HepG2 (cell line): ENCODE results near the gene DEFB129. TPM values are rescaled to one million over a fixed set of nuclear protein-coding genes. Genes with fewer than 3 reads are reported as not detected.

ENCODE experiments used
- ATAC-seq: fragments of 200-7000 bp; cut with Tn5 transposase; 3 replicates; pipeline ENCODE4 v1.9.1; 2020; ENCODE audit warnings: mild to moderate bottlenecking, moderate library complexity
- BruUV-seq: library from RNA; stranded (reverse); fragments of 400-500 nt; replicated peaks from 2 replicates; lab custom pipeline; 2021; lab: Mats Ljungman, UMichigan
- CTCF ChIA-PET: fragments of 300-600 bp; formaldehyde crosslinking; extraction: SDS; loops from one replicate; lab custom pipeline; 2021; ENCODE audit warnings: low total read pairs, inconsistent platforms, low intra/inter-chr PET ratio; lab: Yijun Ruan, JAX
- POLR2A ChIA-PET: fragments of 350-600 bp; sonication (Branson Sonifier 250); formaldehyde crosslinking; loops from one replicate; lab custom pipeline; 2020; ENCODE audit warnings: antibody characterized with exemption, inconsistent platforms; lab: Yijun Ruan, JAX
- DNase-seq: peaks from one replicate; pipeline ENCODE4 v3.0.0-alpha.2; 2015; ENCODE audit warnings: low spot score
- FAIRE-seq: peaks from 3 replicates; lab custom pipeline; 2011; peaks lifted over from hg19 to GRCh38; lab: Jason Lieb, UNC
- H2AFZ ChIP-seq: one replicate; pipeline ENCODE4 v1.6.1; 2011; ENCODE audit warnings: low read length, inconsistent platforms
- H3K27ac ChIP-seq: fragments of 300-600 bp; 3 replicates; pipeline ENCODE4 v1.8.0; 2011; ENCODE audit warnings: mixed run types, mild to moderate bottlenecking, mixed read lengths, low read length, inconsistent platforms; ENCODE audit not compliant: insufficient read depth; ENCODE audit errors: extremely low read length
- H3K27me3 ChIP-seq, 2 experiments: fragments of 200-600 bp in 1 of 2; 2 replicates in 1 of 2; 3 replicates in 1 of 2; pipeline versions ENCODE4 v1.6.0 to v1.8.0; 2011; ENCODE audit warnings: low read length in 2 of 2, mild to moderate bottlenecking in 2 of 2, moderate library complexity in 2 of 2, inconsistent platforms in 1 of 2; ENCODE audit not compliant: insufficient read depth in 2 of 2, control insufficient read depth in 1 of 2
- H3K36me3 ChIP-seq, 2 experiments: fragments of 200-600 bp in 1 of 2; replicated peaks in 1 of 2; 2 replicates in 1 of 2; 3 replicates in 1 of 2; pipeline versions ENCODE4 v1.5.1 to v1.8.0; 2011; ENCODE audit warnings: low read length in 2 of 2, inconsistent platforms in 1 of 2; ENCODE audit not compliant: insufficient read depth in 2 of 2, control insufficient read depth in 1 of 2
- H3K4me1 ChIP-seq: 2 replicates; pipeline ENCODE4 v1.5.1; 2012; ENCODE audit warnings: low read length, inconsistent platforms; ENCODE audit not compliant: insufficient read depth
- H3K4me2 ChIP-seq: 2 replicates; pipeline ENCODE4 v1.6.0; 2011; ENCODE audit warnings: low read depth, low read length, inconsistent platforms
- H3K4me3 ChIP-seq, 3 experiments: fragments of 200-600 bp in 1 of 3; sonication (generic), shearing (Covaris generic) in 1 of 3; replicated peaks in 1 of 3; 2 replicates each; pipeline ENCODE4 v1.5.1; 2011 to 2016; ENCODE audit warnings: low read length in 3 of 3, inconsistent platforms in 2 of 3, low read depth in 2 of 3, mild to moderate bottlenecking in 2 of 3, control low read depth in 1 of 3, mixed read lengths in 1 of 3; ENCODE audit not compliant: insufficient read depth in 1 of 3
- H3K79me2 ChIP-seq: one replicate; pipeline ENCODE4 v1.6.1; 2011; ENCODE audit warnings: low read length, inconsistent platforms; ENCODE audit not compliant: insufficient read depth
- H3K9ac ChIP-seq: 2 replicates; pipeline ENCODE4 v1.6.0; 2011; ENCODE audit warnings: mild to moderate bottlenecking, low read depth, low read length, inconsistent platforms; ENCODE audit not compliant: insufficient read depth
- H3K9me3 ChIP-seq: 2 replicates; pipeline ENCODE4 v1.5.1; 2012; ENCODE audit warnings: mild to moderate bottlenecking, low read length
- H4K20me1 ChIP-seq: 2 replicates; pipeline ENCODE4 v1.6.0; 2011; ENCODE audit warnings: inconsistent platforms, mild to moderate bottlenecking, low read length, moderate library complexity; ENCODE audit not compliant: insufficient read depth
- ATF7 ChIP-seq, 2 experiments: fragments of 450-650 bp in 1 of 2; sonication (generic) in 1 of 2; formaldehyde crosslinking in 1 of 2; IDR thresholded peaks; 2 replicates each; pipeline versions ENCODE4 v1.4.0 to v1.6.1; 2016 to 2020; ENCODE audit warnings: antibody characterized with exemption in 1 of 2, mild to moderate bottlenecking in 1 of 2, missing genetic modification reagents in 1 of 2
- CREB1 ChIP-seq, 2 experiments: fragments of 450-650 bp in 1 of 2; IDR thresholded peaks; 2 replicates each; pipeline ENCODE4 v1.6.1; 2016 to 2017; ENCODE audit warnings: control low read depth in 1 of 2, mild to moderate bottlenecking in 1 of 2, missing compliant biosample characterization in 1 of 2, missing genetic modification characterization in 1 of 2
- ERF ChIP-seq: IDR thresholded peaks from 2 replicates; pipeline ENCODE4 v1.6.1; 2018; ENCODE audit warnings: missing biosample characterization, missing genetic modification reagents
- GFI1 ChIP-seq: sonication (generic); formaldehyde crosslinking; IDR thresholded peaks from 2 replicates; pipeline ENCODE4 v1.5.0; 2020; ENCODE audit warnings: missing genetic modification reagents, mild to moderate bottlenecking, borderline replicate concordance
- MIXL1 ChIP-seq: IDR thresholded peaks from 2 replicates; pipeline ENCODE4 v1.6.1; 2016
- RAD21 ChIP-seq: fragments of 450-650 bp; formaldehyde crosslinking; IDR thresholded peaks from 2 replicates; pipeline ENCODE4 v1.5.0; 2020; ENCODE audit warnings: mild to moderate bottlenecking
- SMC3 ChIP-seq: IDR thresholded peaks from 2 replicates; pipeline ENCODE4 v1.6.1; 2011; ENCODE audit warnings: low read length, improper control_type of control experiment
- STAG1 ChIP-seq: sonication (generic); formaldehyde crosslinking; IDR thresholded peaks from 2 replicates; pipeline ENCODE4 v1.4.0; 2020; ENCODE audit warnings: missing genetic modification reagents
- ZSCAN12 ChIP-seq: sonication (generic); formaldehyde crosslinking; IDR thresholded peaks from 2 replicates; pipeline ENCODE4 v1.9.0; 2021; ENCODE audit warnings: mild to moderate bottlenecking, missing genetic modification reagents
- WGBS: methylation state at CpG from one replicate; pipeline ENCODE4 v1.1.6; 2017; ENCODE audit warnings: low lambda C conversion rate; 5-methylcytosine and 5-hydroxymethylcytosine counted together
- in situ Hi-C: cut with HindIII; loops from 2 replicates; pipeline ENCODE4 v1.10.0; 2017; ENCODE audit warnings: low pct_unique_long_range_greater_than_20kb; ENCODE audit not compliant: extremely low pct_ligation_motif_present
- intact Hi-C: fragments of 100-400 bp; cut with micrococcal nuclease; formaldehyde crosslinking; loops from one replicate; pipeline ENCODE4 v1.10.0; 2022; ENCODE audit not compliant: unreplicated experiment
- polyA plus RNA-seq, 8 experiments: library from polyadenylated mRNA; depleted of rRNA in 3 of 8; stranded (reverse) in 7 of 8; unstranded in 1 of 8; fragments of >200 nt; fragmentation: Illumina TruSeq in 4 of 8; extraction: Trizol in 4 of 8; gene quantifications; 2 replicates each; pipeline versions ENCODE4 v1.2.1 to v1.2.3, GENCODE V29; 2011 to 2016; ENCODE audit warnings: low read depth in 4 of 8, missing spikeins in 1 of 8, mixed read lengths in 1 of 8; ENCODE audit not compliant: insufficient read depth in 1 of 8
- total RNA-seq, 5 experiments: library from RNA; depleted of rRNA; stranded (reverse); fragments of >200 nt; fragmentation: Illumina TruSeq; extraction: Trizol; gene quantifications; 2 replicates each; pipeline ENCODE4 v1.2.3, GENCODE V29; 2016; ENCODE audit warnings: low read depth in 1 of 5
- TF ChIP-seq, protein P1 (sequence below): sonication (generic); formaldehyde crosslinking; conservative IDR thresholded peaks from 2 replicates; pipeline ENCODE4 v1.8.1; 2023; ENCODE audit warnings: missing genetic modification reagents
- TF ChIP-seq, protein P2 (sequence below): sonication (generic); formaldehyde crosslinking; IDR thresholded peaks from 2 replicates; pipeline ENCODE4 v1.5.0; 2020; ENCODE audit warnings: mild to moderate bottlenecking, missing genetic modification reagents, moderate library complexity
- TF ChIP-seq, protein P3 (sequence below): sonication (generic); formaldehyde crosslinking; IDR thresholded peaks from 2 replicates; pipeline ENCODE4 v1.5.1; 2020; ENCODE audit warnings: mild to moderate bottlenecking, moderate library complexity, missing genetic modification reagents
- TF ChIP-seq, protein P4 (sequence below): sonication (generic); formaldehyde crosslinking; IDR thresholded peaks from 2 replicates; pipeline ENCODE4 v1.4.0; 2020; ENCODE audit warnings: missing genetic modification reagents

The DEFB129 gene
- total and polyA plus RNA-seq, 2 of the 13 experiments (the other 11 are each of a cell fraction or from before 2014, with no cell fraction given), result not detected

DNA sequence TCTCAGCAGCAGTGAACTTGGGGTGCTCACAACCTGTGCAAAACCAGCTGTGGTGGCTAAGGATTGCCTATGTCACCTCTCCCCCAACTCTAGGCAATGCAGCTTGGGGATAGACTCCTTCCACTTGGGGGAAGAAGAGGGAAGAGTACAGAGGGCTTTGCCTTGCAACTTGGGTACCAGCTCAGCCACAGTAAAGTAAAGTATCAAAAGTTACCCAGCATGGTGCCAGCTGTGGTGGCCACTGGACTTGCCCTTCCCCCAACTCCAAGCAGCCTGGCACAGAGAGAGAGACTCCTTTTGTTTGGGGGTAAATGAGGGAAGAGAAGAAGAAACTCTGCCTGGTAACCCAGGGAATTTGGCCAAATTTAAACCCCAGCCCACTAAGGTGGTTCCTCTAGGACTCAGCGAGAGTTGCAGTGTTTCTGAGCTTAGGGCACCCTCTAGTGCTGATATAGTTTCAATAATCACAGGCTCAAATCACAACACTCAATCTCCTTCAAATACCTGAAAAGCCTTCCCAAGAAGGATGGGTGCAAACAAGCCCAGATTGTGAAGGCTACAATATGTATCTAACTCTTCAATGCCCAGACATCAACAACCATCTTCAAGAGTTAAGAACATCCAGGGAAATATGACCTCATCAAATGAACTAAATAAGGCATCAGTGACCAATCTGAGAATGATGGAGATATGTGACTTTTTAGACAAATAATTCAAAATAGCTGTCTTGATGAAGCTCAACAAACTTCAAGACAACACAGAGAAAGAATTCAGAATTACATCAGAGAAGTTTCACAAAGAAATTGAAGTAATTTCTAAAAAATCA, 7.6 kb upstream of the DEFB129 start:
- 4% methylated on average over 1 of the region's 1 CpG for WGBS
- Histone ChIP-seq H2AFZ (no peak overlapping the region), H3K36me3 (no peaks in the 10 kb centered on the region), H3K4me2 (no peak overlapping the region), H3K4me1 (no peaks in the 10 kb centered on the region), H4K20me1 (no peaks in the 10 kb centered on the region), H3K9ac (no peak overlapping the region), H3K27ac (no peak overlapping the region), H3K9me3 (no peaks in the 10 kb centered on the region), H3K79me2 (no peaks in the 10 kb centered on the region), H3K4me3 (no peak overlapping the region), H3K27me3 (peaks cover 0 to 3% of the 10 kb centered on the region in 2 experiments; a peak in 1 of 5 replicates)
- FAIRE-seq (peak; percentile 69), ATAC-seq (peak; percentile 88), DNase-seq (peak; percentile 43)
- POLR2A ChIA-PET, result no interaction called here
- intact Hi-C loops (no loop called here), in situ Hi-C loops (no loop called here)
- TF ChIP-seq, protein P1, sequence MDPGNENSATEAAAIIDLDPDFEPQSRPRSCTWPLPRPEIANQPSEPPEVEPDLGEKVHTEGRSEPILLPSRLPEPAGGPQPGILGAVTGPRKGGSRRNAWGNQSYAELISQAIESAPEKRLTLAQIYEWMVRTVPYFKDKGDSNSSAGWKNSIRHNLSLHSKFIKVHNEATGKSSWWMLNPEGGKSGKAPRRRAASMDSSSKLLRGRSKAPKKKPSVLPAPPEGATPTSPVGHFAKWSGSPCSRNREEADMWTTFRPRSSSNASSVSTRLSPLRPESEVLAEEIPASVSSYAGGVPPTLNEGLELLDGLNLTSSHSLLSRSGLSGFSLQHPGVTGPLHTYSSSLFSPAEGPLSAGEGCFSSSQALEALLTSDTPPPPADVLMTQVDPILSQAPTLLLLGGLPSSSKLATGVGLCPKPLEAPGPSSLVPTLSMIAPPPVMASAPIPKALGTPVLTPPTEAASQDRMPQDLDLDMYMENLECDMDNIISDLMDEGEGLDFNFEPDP, result 0 out of 2 replicates have a peak, but pooled peaks have one; percentile 74
- TF ChIP-seq, protein P2, sequence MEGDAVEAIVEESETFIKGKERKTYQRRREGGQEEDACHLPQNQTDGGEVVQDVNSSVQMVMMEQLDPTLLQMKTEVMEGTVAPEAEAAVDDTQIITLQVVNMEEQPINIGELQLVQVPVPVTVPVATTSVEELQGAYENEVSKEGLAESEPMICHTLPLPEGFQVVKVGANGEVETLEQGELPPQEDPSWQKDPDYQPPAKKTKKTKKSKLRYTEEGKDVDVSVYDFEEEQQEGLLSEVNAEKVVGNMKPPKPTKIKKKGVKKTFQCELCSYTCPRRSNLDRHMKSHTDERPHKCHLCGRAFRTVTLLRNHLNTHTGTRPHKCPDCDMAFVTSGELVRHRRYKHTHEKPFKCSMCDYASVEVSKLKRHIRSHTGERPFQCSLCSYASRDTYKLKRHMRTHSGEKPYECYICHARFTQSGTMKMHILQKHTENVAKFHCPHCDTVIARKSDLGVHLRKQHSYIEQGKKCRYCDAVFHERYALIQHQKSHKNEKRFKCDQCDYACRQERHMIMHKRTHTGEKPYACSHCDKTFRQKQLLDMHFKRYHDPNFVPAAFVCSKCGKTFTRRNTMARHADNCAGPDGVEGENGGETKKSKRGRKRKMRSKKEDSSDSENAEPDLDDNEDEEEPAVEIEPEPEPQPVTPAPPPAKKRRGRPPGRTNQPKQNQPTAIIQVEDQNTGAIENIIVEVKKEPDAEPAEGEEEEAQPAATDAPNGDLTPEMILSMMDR, result peak; percentile 71
- TF ChIP-seq CREB1 (IDR thresholded peaks at IDR 0.05) (peak; percentile 25; the same call in 1 of the 2 replicates), CREB1 (CRISPR knock-in tag; IDR thresholded peaks at IDR 0.05) (no peak), ZSCAN12 (CRISPR knock-in tag) (no peak), STAG1 (CRISPR knock-in tag) (peak; percentile 87), ERF (CRISPR knock-in tag) (no peak), ATF7 (IDR thresholded peaks at IDR 0.05) (peak; percentile 74), ATF7 (CRISPR knock-in tag; IDR thresholded peaks at IDR 0.05) (no peak), SMC3 (peak; percentile 60), MIXL1 (peak; percentile 59; the same call in 1 of the 2 replicates), RAD21 (CRISPR knock-in tag) (peak; percentile 48; the same call in 1 of the 2 replicates), GFI1 (0 out of 2 replicates have a peak, but pooled peaks have one; percentile 27)
- TF ChIP-seq, protein P3, sequence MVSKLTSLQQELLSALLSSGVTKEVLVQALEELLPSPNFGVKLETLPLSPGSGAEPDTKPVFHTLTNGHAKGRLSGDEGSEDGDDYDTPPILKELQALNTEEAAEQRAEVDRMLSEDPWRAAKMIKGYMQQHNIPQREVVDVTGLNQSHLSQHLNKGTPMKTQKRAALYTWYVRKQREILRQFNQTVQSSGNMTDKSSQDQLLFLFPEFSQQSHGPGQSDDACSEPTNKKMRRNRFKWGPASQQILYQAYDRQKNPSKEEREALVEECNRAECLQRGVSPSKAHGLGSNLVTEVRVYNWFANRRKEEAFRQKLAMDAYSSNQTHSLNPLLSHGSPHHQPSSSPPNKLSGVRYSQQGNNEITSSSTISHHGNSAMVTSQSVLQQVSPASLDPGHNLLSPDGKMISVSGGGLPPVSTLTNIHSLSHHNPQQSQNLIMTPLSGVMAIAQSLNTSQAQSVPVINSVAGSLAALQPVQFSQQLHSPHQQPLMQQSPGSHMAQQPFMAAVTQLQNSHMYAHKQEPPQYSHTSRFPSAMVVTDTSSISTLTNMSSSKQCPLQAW (CRISPR knock-in tag), result peak; percentile 53; the same call in 1 of the 2 replicates
- TF ChIP-seq, protein P4, sequence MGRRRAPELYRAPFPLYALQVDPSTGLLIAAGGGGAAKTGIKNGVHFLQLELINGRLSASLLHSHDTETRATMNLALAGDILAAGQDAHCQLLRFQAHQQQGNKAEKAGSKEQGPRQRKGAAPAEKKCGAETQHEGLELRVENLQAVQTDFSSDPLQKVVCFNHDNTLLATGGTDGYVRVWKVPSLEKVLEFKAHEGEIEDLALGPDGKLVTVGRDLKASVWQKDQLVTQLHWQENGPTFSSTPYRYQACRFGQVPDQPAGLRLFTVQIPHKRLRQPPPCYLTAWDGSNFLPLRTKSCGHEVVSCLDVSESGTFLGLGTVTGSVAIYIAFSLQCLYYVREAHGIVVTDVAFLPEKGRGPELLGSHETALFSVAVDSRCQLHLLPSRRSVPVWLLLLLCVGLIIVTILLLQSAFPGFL (CRISPR knock-in tag), result no peak
- CTCF ChIA-PET, result interaction anchor here (0.7 kb wide), 1 partner anchor 11 kb away, joined by 4 read pairs; no protein-coding TSS in a partner anchor
- BruUV-seq, result no TSS peak
